Effector memory CD4-positive, alpha-beta T cell (primary cell): Measurements from ENCODE around the gene PCDH15.
"Not testable (repeated sequence)": the region's sequence is repeated elsewhere in the genome, so short reads cannot be mapped to it uniquely, and the experiment has no call there.

ENCODE experiments used
- DNase-seq, 3 donors: peaks; one replicate each; pipeline ENCODE4 v3.0.0-alpha.2; 2020
- H3K27ac ChIP-seq: 2 replicates; pipeline ENCODE4 v1.7.0; 2013; ENCODE audit warnings: mild to moderate bottlenecking, low read length, moderate library complexity; ENCODE audit not compliant: insufficient read depth, poor library complexity, severe bottlenecking
- H3K27me3 ChIP-seq: replicated peaks from 2 replicates; pipeline ENCODE4 v1.7.0; 2013; ENCODE audit warnings: mild to moderate bottlenecking, low read length; ENCODE audit not compliant: insufficient read depth, control insufficient read depth, poor library complexity, severe bottlenecking
- H3K36me3 ChIP-seq: 2 replicates; pipeline ENCODE4 v1.7.0; 2013; ENCODE audit warnings: mild to moderate bottlenecking, low read length, moderate library complexity; ENCODE audit not compliant: control insufficient read depth, insufficient read depth
- H3K4me1 ChIP-seq: 2 replicates; pipeline ENCODE4 v1.7.0; 2013; ENCODE audit warnings: low read length, mild to moderate bottlenecking; ENCODE audit not compliant: control insufficient read depth, insufficient read depth, poor library complexity, severe bottlenecking
- H3K4me3 ChIP-seq: 2 replicates; pipeline ENCODE4 v1.7.0; 2013; ENCODE audit warnings: low read length, low read depth, mild to moderate bottlenecking; ENCODE audit not compliant: insufficient read depth, poor library complexity, severe bottlenecking
- H3K9me3 ChIP-seq: 2 replicates; pipeline ENCODE4 v1.7.0; 2013; ENCODE audit warnings: mild to moderate bottlenecking, low read length, moderate library complexity; ENCODE audit not compliant: control insufficient read depth

The PCDH15 gene

DNA sequence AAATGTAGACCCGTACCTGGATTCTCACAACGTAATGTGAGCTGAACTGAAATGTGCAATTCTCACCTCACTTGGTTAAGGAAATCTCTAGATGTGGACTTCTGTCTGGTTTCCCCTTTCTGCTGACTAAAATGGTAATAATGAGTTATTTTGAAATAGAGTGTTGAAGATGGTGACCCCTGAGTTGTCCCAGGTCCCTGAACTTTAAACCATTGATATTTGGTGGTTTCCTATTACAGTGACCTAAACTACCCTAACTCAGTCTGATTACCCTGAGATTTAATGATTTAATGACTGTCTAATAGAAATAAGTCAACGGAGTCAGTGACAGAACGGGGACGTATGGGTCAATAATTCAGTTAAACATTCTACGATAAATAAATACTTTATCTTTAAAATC lies 845.9 kb downstream of the PCDH15 start:
- Histone ChIP-seq H3K27ac (no peak overlapping the region), H3K4me3 (no peak overlapping the region), H3K9me3 (no peaks in the 10 kb centered on the region), H3K4me1 (no peaks in the 10 kb centered on the region), H3K27me3 (no peaks in the 10 kb centered on the region), H3K36me3 (no peaks in the 10 kb centered on the region)
- DNase-seq, result no peak

DNA sequence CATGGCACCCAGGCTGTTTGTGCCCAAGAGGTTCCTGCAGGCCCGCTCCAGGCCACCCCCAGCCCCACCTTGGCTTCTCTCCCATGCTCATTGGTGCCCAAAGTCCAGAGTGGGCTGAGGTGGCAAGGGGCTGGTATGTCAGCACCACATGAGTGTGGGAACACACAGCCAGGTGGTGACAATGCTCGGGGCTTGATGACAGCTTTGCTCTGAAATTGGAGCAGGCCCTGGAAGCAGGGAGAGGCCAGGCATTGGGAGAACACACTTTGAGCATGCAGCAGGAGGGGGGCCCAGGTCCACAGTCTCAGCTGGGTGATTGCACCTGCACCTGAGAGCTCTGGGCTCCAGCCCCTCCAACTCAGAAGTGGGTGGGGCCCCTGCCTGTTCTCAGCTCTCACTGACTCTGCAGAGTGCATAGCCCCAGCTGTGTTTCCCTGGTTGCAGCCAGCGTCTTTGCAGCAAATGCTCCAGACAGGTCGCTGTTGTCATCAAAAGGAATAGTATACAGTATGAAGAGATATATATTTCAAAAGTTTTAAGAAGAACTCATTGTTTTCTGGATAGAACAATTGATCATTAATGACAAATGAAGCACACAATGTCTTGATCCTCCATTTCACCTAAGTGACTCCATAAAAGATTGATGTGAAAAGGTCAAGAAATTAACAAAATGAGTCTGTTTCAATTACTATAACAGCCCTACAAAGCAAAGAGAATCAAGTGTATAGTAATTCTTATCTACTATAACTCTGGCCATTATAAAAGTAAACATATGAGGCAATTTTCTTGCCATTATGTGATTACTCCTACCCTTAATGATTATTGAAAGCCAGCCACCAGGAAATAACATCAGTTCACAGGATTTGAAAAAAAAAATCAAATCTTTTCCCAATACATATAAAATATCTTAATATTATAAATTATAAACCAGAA lies 848.1 kb downstream of the PCDH15 start:
- no peaks in the 10 kb centered on the region for H3K4me1 ChIP-seq
- H3K27me3 ChIP-seq, result no peaks in the 10 kb centered on the region
- no peak for DNase-seq
- no peak overlapping the region for H3K4me3 ChIP-seq
- H3K36me3 ChIP-seq, result no peaks in the 10 kb centered on the region
- no peaks in the 10 kb centered on the region for H3K9me3 ChIP-seq
- no peak overlapping the region for H3K27ac ChIP-seq

DNA sequence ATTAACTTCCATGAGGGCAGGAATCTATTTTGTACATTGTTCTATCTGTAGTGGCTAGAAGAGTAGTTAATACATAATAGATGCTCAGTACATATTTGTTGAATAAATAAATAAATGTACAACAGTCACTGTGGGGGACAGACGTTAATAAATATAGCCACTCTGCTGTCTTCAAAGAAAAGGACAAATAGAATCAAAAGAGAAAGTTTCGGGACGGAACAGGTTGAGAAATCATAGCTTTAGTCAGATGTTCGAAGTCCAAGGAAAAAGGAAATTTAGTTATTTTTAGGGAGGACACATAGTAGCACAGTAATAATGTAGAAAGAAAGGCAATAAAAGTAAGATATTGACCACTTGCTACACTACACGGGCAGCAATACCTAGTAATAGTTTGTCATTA lies 861.4 kb downstream of the PCDH15 start:
- H3K9me3 ChIP-seq, result no peaks in the 10 kb centered on the region
- H3K4me1 ChIP-seq, result no peaks in the 10 kb centered on the region
- H3K36me3 ChIP-seq, result no peaks in the 10 kb centered on the region
- no peaks in the 10 kb centered on the region for H3K27me3 ChIP-seq
- H3K27ac ChIP-seq, result no peak overlapping the region
- DNase-seq, result no peak
- no peak overlapping the region for H3K4me3 ChIP-seq

DNA sequence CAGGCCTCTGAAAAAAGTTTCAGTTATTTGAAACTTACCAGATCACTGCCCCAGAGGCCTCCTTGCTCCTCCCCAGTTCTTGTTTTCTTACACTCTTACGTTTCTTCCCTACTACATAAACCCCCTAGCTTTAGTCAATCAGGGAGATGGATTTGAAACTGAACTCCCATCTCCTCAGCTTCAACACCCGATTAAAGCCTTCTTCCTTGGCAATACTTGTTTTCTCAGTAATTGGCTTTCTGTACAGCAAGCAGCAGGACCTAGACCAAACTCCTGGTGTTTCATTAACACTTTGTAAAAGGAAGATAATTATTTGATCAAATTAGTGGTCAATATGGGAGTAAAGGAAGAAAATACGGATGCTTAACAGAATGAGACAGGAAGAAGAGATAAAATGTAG lies 870.4 kb downstream of the PCDH15 start:
- Histone ChIP-seq H3K4me1 (no peaks in the 10 kb centered on the region), H3K4me3 (no peak overlapping the region), H3K27ac (no peak overlapping the region), H3K27me3 (no peaks in the 10 kb centered on the region), H3K9me3 (no peaks in the 10 kb centered on the region), H3K36me3 (no peaks in the 10 kb centered on the region)
- DNase-seq, result no peak

DNA sequence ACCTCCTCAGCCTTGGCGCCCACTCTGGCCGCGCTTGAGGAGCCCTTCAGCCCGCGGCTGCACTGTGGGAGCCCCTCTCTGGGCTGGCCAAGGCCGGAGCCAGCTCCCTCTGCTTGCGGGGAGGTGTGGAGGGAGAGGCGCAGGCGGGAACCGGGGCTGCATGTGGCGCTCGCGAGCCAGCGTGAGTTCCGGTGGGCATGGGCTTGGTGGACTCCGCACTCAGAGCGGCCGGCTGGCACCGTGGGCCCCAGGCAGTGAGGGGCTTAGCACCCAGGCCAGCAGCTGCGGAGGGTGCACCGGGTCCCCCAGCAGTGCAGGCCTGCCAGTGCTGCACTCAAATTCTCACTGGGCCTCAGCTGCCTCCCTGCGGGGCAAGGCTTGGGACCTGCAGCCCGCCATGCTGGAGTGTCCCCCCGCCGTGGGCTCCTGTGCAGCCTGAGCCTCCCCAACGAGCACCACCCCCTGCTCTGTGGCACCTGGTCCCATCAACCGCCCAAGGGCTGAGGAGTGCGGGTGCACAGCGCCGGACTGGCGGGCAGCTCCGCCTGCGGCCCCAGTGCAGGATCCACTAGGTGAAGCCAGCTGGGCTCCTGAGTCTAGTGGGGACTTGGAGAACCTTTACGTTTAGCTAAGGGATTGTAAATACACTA lies 876.9 kb downstream of the PCDH15 start:
- not testable (repeated sequence) for H3K9me3 ChIP-seq, H3K4me1 ChIP-seq, H3K27me3 ChIP-seq, H3K36me3 ChIP-seq, H3K27ac ChIP-seq, H3K4me3 ChIP-seq, DNase-seq

DNA sequence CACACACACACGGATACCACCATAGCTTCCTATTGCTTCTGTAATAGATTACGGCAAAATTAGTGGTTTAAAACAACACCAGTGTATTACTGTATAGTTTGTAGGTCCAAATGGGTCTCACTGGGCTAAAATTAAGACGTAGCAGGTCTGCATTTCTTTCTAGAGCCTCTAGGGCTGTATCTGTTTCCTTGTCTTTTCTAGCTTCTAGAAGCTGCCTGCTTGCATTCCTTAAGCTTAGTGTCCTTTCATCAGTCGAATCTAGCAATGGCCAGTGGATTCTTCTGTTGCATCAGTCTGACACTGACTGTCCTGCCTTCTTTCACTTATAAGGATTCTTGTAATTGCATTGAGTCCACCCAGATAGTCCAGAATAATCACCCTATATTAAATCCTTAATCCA lies 882.3 kb downstream of the PCDH15 start:
- no peak overlapping the region for H3K4me3 ChIP-seq
- no peaks in the 10 kb centered on the region for H3K36me3 ChIP-seq
- H3K27me3 ChIP-seq, result no peaks in the 10 kb centered on the region
- H3K27ac ChIP-seq, result no peak overlapping the region
- no peaks in the 10 kb centered on the region for H3K9me3 ChIP-seq
- no peaks in the 10 kb centered on the region for H3K4me1 ChIP-seq
- no peak for DNase-seq

DNA sequence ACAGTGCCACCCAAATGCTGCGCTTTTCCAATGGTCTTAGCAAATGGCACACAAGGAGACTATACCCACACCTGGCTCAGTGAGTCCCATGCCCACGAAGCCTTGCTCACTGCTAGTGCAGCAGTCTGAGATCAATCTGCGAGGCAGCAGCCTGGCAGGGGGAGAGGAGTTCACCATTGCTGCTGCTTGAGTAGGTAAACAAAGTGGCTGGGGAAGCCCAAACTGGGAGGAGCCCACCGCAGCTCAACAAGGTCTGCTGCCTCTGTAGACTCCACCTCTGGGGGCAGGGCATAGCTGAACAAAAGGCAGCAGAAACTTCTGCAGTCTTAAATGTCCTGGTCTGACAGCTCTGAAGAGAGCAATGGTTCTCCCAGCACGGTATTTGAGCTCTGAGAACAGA lies 891.2 kb downstream of the PCDH15 start:
- H3K36me3 ChIP-seq, result no peaks in the 10 kb centered on the region
- H3K9me3 ChIP-seq, result no peaks in the 10 kb centered on the region
- no peaks in the 10 kb centered on the region for H3K4me1 ChIP-seq
- no peaks in the 10 kb centered on the region for H3K27me3 ChIP-seq
- no peak for DNase-seq
- H3K27ac ChIP-seq, result no peak overlapping the region
- H3K4me3 ChIP-seq, result no peak overlapping the region

DNA sequence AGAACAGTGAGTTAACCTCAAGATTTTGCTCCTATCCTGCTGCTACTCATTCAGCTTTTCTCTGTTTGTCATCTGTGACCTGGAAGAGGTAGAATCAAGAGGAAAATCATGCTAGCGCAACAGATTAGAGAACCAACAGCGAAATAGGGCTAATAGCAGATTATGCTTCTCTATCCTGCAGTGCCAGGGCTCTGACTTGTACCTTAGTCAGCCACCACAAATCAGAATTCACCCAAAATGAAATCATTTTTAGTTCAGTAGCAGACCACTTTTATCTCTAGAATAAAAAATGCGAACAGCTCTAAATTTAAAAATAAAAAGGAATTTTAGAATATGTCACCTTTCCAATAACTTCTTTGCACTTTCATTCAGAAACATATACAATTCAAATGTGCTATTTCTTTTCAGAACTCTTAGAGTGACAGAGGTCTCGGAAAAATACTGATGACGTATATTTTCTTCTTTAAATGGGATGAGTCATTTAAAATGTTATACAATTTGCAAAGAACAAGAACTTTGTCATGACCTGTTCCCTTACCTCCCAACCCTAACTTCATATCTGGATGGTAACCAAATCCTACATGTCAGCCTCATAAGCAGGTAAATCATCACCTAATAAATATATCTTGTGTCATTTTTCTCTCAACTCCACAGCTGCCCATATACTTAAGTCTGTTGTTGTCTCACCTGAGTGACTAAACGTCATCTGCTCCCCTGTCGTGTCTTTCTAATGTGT lies 896.4 kb downstream of the PCDH15 start:
- Histone ChIP-seq H3K4me3 (no peak overlapping the region), H3K36me3 (no peaks in the 10 kb centered on the region), H3K9me3 (no peaks in the 10 kb centered on the region), H3K4me1 (no peaks in the 10 kb centered on the region), H3K27ac (no peak overlapping the region), H3K27me3 (no peaks in the 10 kb centered on the region)
- DNase-seq, result no peak

DNA sequence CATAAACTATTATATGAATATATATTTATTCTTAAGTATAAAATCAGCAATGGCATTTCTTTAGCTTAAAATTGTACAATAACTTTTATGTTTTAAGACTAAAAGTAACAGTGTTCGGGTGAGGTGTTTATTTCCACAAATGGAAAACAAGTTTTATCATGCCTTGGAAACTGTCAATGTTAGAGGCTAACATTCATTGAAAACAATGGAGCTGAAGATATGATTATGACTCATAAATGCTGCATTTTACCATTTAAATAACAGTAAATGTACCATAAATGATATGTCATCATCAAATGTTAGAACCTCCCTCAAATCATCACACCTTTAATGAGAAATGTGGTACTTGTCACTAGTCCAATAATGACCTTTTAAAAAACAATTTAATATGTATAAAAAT lies 897.3 kb downstream of the PCDH15 start:
- no peak for DNase-seq
- H3K27ac ChIP-seq, result no peak overlapping the region
- H3K4me3 ChIP-seq, result no peak overlapping the region
- no peaks in the 10 kb centered on the region for H3K4me1 ChIP-seq
- H3K27me3 ChIP-seq, result no peaks in the 10 kb centered on the region
- H3K9me3 ChIP-seq, result no peaks in the 10 kb centered on the region
- no peaks in the 10 kb centered on the region for H3K36me3 ChIP-seq
